ENCODE data around the gene NDUFA8. TPM values are rescaled to one million over a fixed set of nuclear protein-coding genes. Genes with fewer than 3 reads are reported as not detected.
A peak's percentile ranks its signal among the peaks of the same experiment; 100 is the strongest.

The NDUFA8 gene
- total RNA-seq, 4 donors from 2014 or later, result 17.2 to 33.8 (median 28.9) TPM

DNA sequence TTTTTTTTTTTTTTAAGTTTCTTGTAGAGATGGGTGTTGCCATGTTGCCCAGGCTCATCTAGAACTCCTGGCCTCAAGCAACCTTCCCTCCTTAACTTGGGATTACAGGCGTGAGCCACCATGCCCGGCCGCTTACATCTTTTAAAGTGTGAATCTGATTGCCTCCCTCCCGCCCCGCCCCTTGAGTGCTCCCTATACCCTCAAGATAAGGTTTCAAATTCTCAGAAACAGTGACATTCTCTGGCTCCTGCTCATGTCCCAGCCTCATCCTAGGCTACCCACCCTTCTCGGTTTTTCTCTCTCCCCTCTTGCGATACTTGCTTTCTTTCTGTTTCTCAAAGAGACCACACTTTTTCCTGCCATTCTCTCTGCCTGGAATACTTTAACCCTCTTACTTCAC, 12.6 kb upstream of the NDUFA8 start:
- no peak for DNase-seq (ENCODE audit: low spot score in 2 of 2)
- 77 to 94% methylated on average over 7 of the region's 7 CpGs for WGBS, 2 donors
- no peak overlapping the region for H3K4me3 ChIP-seq (ENCODE audit: low read depth, poor library complexity, severe bottlenecking)
- intact Hi-C loops (cut with DNase I; ENCODE audit: low total_unique reads), result no loop called here
- no peak for TF ChIP-seq CTCF (IDR thresholded peaks at IDR 0.05)
- TF ChIP-seq POLR2A (IDR thresholded peaks at IDR 0.05), result no peak

GRCh38 chr9:122168356-122168755, 8.8 kb upstream of the NDUFA8 start:
- intact Hi-C loops (cut with DNase I; ENCODE audit: low total_unique reads), result no loop called here
- no peak overlapping the region for H3K4me3 ChIP-seq (ENCODE audit: low read depth, poor library complexity, severe bottlenecking)
- TF ChIP-seq CTCF (IDR thresholded peaks at IDR 0.05), result no peak
- no peak for TF ChIP-seq POLR2A (IDR thresholded peaks at IDR 0.05)
- no peak for DNase-seq (ENCODE audit: low spot score in 2 of 2)
- WGBS, 2 donors, result 66 to 67% methylated on average over 3 of the region's 3 CpGs

DNA sequence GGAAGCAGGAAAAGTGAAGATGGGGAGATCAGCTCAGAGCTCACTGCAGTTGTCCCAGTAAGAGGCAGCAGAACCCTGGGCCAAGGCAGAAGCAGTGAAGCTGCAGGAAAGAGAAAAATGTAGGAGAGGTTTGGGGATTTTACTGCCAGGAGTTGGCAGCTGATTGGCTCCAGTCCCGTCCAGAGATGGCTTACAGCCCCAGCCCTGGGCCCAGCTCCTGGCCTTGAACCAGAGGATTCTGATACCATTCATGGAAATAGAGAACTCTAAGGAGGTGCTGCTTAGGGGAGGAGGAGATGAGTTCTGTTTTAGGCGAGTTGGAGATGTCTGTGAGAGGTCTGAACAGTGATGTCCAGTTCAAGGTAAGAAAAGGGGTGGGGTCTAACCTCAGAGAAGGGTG, 4.7 kb upstream of the NDUFA8 start:
- no peak for DNase-seq (ENCODE audit: low spot score in 2 of 2)
- no peak overlapping the region for H3K4me3 ChIP-seq (ENCODE audit: low read depth, poor library complexity, severe bottlenecking)
- intact Hi-C loops (cut with DNase I; ENCODE audit: low total_unique reads), result no loop called here
- TF ChIP-seq CTCF (IDR thresholded peaks at IDR 0.05), result no peak
- TF ChIP-seq POLR2A (IDR thresholded peaks at IDR 0.05), result no peak
- WGBS, 2 donors, result 22 to 28% methylated on average over 2 of the region's 2 CpGs

- intact Hi-C loops (cut with DNase I; ENCODE audit: low total_unique reads), result no loop called here
- TF ChIP-seq CTCF (IDR thresholded peaks at IDR 0.05), result no peak
- no peak for TF ChIP-seq POLR2A (IDR thresholded peaks at IDR 0.05)
- DNase-seq (ENCODE audit: low spot score in 2 of 2), result no peak
- no peak overlapping the region for H3K4me3 ChIP-seq (ENCODE audit: low read depth, poor library complexity, severe bottlenecking)
Observed at GRCh38 chr9:122162415-122162814, 2.8 kb upstream of the NDUFA8 start.

DNA sequence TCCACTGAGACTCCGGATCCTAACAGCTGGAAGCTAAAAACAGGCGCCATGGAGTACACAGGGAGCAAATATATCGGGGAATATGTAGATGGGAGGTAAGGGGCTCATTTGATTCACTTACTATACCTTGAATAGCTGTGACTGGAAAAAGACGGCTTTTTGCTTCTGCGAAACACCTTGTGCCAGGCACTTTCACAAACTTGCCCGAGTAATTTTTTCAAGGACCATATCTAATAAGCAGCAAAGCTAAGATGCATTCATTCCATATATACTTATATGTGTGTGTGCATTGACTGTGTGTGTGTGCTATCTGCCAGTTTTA, 307 bp upstream of the NDUFA8 start:
- TF ChIP-seq POLR2A (IDR thresholded peaks at IDR 0.05), result no peak
- TF ChIP-seq CTCF (IDR thresholded peaks at IDR 0.05), result no peak
- H3K4me3 ChIP-seq (ENCODE audit: low read depth, poor library complexity, severe bottlenecking), result peak overlapping the region; percentile 90
- intact Hi-C loops (cut with DNase I; ENCODE audit: low total_unique reads), result no loop called here
- WGBS, 2 donors, result 24 to 35% methylated on average over 6 of the region's 6 CpGs
- no peak for DNase-seq (ENCODE audit: low spot score in 2 of 2)

GRCh38 chr9:122158202-122158601, 1.4 kb downstream of the NDUFA8 start:
- WGBS, 2 donors, result 76 to 79% methylated on average over 3 of the region's 3 CpGs
- DNase-seq (ENCODE audit: low spot score in 2 of 2), result no peak
- H3K4me3 ChIP-seq (ENCODE audit: low read depth, poor library complexity, severe bottlenecking), result no peak overlapping the region
- intact Hi-C loops (cut with DNase I; ENCODE audit: low total_unique reads), result no loop called here
- TF ChIP-seq CTCF (IDR thresholded peaks at IDR 0.05), result no peak

All from lower leg skin (tissue), 4 donors.